GM12872 (cell line): ENCODE results near the gene PDHA2.

Experiments
- CTCF ChIP-seq: IDR thresholded peaks from 3 replicates; pipeline ENCODE4 v1.5.1; 2011; ENCODE audit warnings: low read depth, mild to moderate bottlenecking, low read length, moderate library complexity; ENCODE audit not compliant: insufficient read depth

PDHA2 gene

GRCh38 chr4:95839891-95840290 lies at the start of gene PDHA2:
Gene PDHA2 (plus strand): TSS chr4:95840093. CDS start chr4:95840151, 58 bp downstream.
- TF ChIP-seq CTCF, result no peak

GRCh38 chr4:95798003-95798402 lies 41.9 kb upstream of the PDHA2 start:
- TF ChIP-seq CTCF, result no peak

- no peak for TF ChIP-seq CTCF
Observed at GRCh38 chr4:95798727-95799126, 41.2 kb upstream of the PDHA2 start.

- no peak for TF ChIP-seq CTCF
Observed at GRCh38 chr4:95821867-95822266, 18.0 kb upstream of the PDHA2 start.

- no peak for TF ChIP-seq CTCF
Observed at GRCh38 chr4:95825546-95825945, 14.3 kb upstream of the PDHA2 start.

GRCh38 chr4:95830651-95831050 lies 9.2 kb upstream of the PDHA2 start:
- TF ChIP-seq CTCF, result no peak

- TF ChIP-seq CTCF, result no peak
Observed at GRCh38 chr4:95831166-95831565, 8.7 kb upstream of the PDHA2 start.
